Activated naive CD4-positive, alpha-beta T cell treated with anti-CD3 and anti-CD28 coated beads, Interleukin-2, amount 10 ng/mL, durations not matched to agents 7 days and 5 days (primary cell): Measurements from ENCODE around the gene SPHK1.
"Not testable (repeated sequence)": the region's sequence is repeated elsewhere in the genome, so short reads cannot be mapped to it uniquely, and the experiment has no call there.

Experiments
- CTCF ChIA-PET: fragments of 350-600 bp; sonication (Branson Sonifier 250); formaldehyde crosslinking; loops from one replicate; lab custom pipeline; 2021; ENCODE audit warnings: antibody characterized with exemption; lab: Charles Lee
- DNase-seq: peaks from one replicate; pipeline ENCODE4 v3.0.0-alpha.2; 2020
- H3K27ac Mint-ChIP-seq: one replicate; pipeline ENCODE4 v1.8.0; 2021; ENCODE audit warnings: mild to moderate bottlenecking, moderate library complexity, mixed read lengths
- H3K27me3 Mint-ChIP-seq: one replicate; pipeline ENCODE4 v1.8.0; 2021; ENCODE audit warnings: mild to moderate bottlenecking, mixed read lengths
- H3K36me3 Mint-ChIP-seq: one replicate; pipeline ENCODE4 v1.8.0; 2021; ENCODE audit warnings: mixed read lengths
- H3K4me1 Mint-ChIP-seq: one replicate; pipeline ENCODE4 v1.8.0; 2021; ENCODE audit warnings: mixed read lengths
- H3K4me3 Mint-ChIP-seq: one replicate; pipeline ENCODE4 v1.8.0; 2021; ENCODE audit warnings: mild to moderate bottlenecking, moderate library complexity, mixed read lengths
- H3K9me3 Mint-ChIP-seq: one replicate; pipeline ENCODE4 v1.8.0; 2021; ENCODE audit warnings: mixed read lengths

The SPHK1 gene, protein sequence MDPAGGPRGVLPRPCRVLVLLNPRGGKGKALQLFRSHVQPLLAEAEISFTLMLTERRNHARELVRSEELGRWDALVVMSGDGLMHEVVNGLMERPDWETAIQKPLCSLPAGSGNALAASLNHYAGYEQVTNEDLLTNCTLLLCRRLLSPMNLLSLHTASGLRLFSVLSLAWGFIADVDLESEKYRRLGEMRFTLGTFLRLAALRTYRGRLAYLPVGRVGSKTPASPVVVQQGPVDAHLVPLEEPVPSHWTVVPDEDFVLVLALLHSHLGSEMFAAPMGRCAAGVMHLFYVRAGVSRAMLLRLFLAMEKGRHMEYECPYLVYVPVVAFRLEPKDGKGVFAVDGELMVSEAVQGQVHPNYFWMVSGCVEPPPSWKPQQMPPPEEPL

DNA sequence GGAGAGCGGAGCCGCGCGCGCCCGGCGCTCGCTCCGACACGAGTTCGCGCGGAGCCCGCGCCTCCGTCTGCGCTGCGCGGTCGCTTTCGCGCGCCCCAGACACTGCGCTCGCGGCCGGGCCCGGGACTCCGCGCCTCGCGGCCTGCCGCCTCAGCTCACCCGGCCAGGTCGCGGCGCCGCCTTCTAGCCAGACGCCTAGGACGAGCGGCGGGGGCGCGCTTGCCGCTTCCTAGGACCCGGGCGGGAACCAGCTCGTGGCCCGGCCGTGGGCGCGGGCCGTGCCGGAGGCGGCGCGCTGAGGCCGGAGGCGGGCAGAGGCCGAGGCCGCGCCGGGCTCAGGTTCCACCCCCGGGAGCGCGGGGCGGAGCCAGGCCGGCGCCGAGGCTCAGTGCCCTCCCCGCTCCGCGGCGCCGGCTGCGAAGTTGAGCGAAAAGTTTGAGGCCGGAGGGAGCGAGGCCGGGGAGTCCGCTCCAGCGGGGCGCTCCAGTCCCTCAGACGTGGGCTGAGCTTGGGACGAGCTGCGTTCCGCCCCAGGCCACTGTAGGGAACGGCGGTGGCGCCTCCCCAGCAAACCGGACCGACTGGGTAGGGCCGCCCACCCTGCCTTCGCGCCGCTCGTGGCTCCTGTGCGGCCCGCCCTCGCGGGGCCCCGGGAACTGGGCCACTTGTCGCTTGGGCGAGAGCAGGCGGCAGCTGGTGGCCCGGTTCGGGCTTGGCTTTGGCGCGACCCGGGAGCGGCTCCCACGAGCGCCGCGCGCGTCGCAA is at the start of gene SPHK1:
Gene SPHK1, plus strand, starts transcription at position 388 of the 765 bp plus-strand sequence. CDS start 1,036 bp downstream, outside the sequence.
- Mint-ChIP-seq H3K27ac (peak within 1 kb of the TSS; percentile 86), H3K4me3 (peak within 1 kb of the TSS; percentile 87), H3K27me3 (peaks cover 66% of the 10 kb centered on the region), H3K36me3 (no peaks in the 10 kb centered on the region), H3K9me3 (no peaks in the 10 kb centered on the region), H3K4me1 (peaks cover 19% of the 10 kb centered on the region)
- CTCF ChIA-PET, result interaction anchor here (0.5 to 4.4 kb wide), 21 partner anchors 9 to 803 kb away, joined by 3 to 51 read pairs (median 3); partner anchors contain the start of genes EXOC7, PRPSAP1 and QRICH2
- DNase-seq, result peak; percentile 77

DNA sequence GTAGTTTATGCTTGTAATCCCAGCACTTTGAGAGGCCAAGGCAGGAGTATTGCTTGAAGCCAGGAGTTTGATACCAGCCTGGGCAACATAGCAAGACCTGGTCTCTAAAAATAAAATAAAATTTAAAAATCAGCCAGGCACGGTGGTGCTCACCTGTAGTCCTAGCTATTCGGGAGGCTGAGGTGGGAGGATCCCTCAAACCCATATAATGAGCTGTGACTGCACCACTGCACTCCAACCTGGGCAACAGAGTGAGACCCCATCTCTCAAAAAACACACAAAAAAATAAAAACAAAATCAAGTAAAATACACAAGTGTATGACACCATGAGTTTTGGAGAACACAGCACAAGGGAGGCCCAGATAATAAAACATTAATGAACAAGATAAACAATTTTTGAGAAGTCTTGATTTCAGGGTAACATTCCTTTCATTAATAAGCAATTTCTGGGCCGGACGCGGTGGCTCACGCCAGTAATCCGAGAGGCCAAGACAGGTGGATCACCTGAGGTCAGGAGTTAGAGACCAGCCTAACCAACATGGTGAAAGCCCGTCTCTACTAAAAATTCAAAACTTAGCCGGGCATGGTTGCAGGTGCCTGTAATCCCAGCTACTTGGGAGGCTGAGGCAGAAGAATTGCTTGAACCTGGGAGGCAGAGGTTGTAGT is 48.6 kb upstream of the SPHK1 start:
- Mint-ChIP-seq H3K27ac (no peak overlapping the region), H3K9me3 (no peaks in the 10 kb centered on the region), H3K36me3 (peaks cover 23% of the 10 kb centered on the region), H3K4me1 (peaks cover 4% of the 10 kb centered on the region), H3K27me3 (no peaks in the 10 kb centered on the region), H3K4me3 (no peak overlapping the region)
- DNase-seq, result no peak
- CTCF ChIA-PET, result interaction anchor here (0.6 kb wide), 1 partner anchor 310 kb away, joined by 3 read pairs; no protein-coding TSS in a partner anchor

DNA sequence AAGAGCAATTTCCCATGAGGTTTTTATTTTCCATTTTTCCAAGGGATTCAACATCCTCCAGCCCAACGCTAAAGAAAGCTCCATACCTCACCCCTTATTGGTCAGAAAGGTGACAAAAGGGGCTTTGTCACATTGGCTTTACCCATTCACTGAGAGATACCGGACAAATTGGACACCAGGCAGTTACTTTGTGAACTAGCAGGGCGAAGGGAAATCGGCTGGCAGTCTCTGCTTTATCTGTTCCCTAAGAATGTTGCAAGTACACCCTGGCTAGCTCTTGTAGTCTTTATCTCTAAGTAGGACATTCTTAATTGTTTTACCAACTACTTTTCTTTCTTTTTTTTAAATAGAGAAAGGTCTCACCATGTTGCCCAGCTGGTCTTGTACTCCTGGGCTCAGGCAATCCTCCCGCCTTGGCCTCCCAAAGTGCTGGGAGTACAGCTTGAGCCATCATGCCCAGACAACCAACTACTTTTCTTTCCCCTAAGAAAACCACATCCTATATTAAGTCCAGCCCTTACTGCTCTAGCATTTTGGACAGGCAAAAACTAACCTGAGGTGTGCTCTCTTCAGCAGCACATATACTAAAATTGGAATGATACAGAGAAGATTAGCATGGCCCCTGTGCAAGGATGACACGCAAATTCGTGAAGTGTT is 47.5 kb upstream of the SPHK1 start:
- CTCF ChIA-PET, result interaction anchor here (1.7 kb wide), 1 partner anchor 33 kb away, joined by 3 read pairs; no protein-coding TSS in a partner anchor
- peaks cover 20% of the 10 kb centered on the region for H3K36me3 Mint-ChIP-seq
- H3K4me3 Mint-ChIP-seq, result no peak overlapping the region
- no peaks in the 10 kb centered on the region for H3K9me3 Mint-ChIP-seq
- no peak overlapping the region for H3K27ac Mint-ChIP-seq
- no peak for DNase-seq
- H3K4me1 Mint-ChIP-seq, result peaks cover 4% of the 10 kb centered on the region
- no peaks in the 10 kb centered on the region for H3K27me3 Mint-ChIP-seq

DNA sequence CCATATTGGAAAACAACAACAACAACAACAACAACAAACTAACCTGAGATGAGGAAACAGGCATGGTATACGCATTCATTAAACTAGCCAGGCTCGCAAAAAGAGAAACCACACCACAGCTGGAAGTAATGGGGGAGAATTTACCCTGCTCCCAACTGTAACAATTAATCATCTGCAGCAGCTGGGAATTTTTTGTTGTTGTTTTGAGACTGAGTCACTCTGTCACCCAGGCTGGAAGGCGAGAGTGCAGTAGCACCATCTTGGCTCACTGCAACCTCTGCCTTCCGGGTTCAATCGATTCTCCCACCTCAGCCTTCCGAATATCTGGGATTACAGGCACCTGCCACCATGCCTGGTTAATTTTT is 47.0 kb upstream of the SPHK1 start:
- Mint-ChIP-seq H3K4me1 (peaks cover 4% of the 10 kb centered on the region), H3K27ac (no peak overlapping the region), H3K9me3 (no peaks in the 10 kb centered on the region), H3K36me3 (peaks cover 25% of the 10 kb centered on the region), H3K4me3 (no peak overlapping the region), H3K27me3 (no peaks in the 10 kb centered on the region)
- CTCF ChIA-PET, result interaction anchor here (1.7 kb wide), 1 partner anchor 33 kb away, joined by 3 read pairs; no protein-coding TSS in a partner anchor
- DNase-seq, result no peak

DNA sequence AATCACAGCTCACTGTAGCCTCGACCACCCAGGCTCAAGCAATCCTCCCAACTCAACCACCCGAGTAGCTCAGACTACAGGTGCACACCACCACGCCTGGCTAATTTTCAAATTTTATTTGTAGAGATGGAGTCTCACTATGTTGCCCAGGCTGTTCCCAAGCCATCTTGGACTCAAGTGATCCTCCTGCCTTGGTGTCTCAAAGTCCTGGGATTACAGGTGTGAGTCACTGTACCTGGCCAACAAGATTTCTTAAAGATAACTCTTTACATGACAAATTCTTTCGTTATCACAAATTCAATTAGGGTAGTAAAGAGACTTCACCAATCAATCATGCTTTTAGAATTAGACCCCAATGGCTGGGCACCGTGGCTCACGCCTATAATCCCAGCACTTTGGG is 43.1 kb upstream of the SPHK1 start:
- H3K27ac Mint-ChIP-seq, result no peak overlapping the region
- CTCF ChIA-PET, result no interaction called here
- no peak overlapping the region for H3K4me3 Mint-ChIP-seq
- H3K36me3 Mint-ChIP-seq, result peaks cover 27% of the 10 kb centered on the region
- peaks cover 4% of the 10 kb centered on the region for H3K4me1 Mint-ChIP-seq
- DNase-seq, result no peak
- no peaks in the 10 kb centered on the region for H3K27me3 Mint-ChIP-seq
- H3K9me3 Mint-ChIP-seq, result no peaks in the 10 kb centered on the region

DNA sequence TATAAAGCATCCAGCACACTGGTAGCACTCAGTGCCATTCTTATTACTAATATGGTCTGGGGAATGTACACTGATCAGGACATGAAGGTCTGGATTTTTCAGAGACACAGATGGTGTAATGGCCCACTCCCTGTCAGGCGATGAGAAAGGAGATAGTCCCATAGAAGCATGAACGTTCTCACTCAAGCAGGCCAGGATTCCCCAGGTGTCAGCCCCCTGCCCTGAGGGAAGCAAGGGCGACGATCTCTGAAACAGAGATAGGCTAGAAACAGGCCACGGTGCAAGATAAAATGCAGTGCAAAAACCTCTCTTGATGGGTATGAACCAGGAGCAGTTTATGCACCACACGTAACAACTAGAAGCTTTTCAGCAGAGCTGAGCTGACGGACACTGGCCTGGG is 41.3 kb upstream of the SPHK1 start:
- CTCF ChIA-PET, result no interaction called here
- DNase-seq, result no peak

DNA sequence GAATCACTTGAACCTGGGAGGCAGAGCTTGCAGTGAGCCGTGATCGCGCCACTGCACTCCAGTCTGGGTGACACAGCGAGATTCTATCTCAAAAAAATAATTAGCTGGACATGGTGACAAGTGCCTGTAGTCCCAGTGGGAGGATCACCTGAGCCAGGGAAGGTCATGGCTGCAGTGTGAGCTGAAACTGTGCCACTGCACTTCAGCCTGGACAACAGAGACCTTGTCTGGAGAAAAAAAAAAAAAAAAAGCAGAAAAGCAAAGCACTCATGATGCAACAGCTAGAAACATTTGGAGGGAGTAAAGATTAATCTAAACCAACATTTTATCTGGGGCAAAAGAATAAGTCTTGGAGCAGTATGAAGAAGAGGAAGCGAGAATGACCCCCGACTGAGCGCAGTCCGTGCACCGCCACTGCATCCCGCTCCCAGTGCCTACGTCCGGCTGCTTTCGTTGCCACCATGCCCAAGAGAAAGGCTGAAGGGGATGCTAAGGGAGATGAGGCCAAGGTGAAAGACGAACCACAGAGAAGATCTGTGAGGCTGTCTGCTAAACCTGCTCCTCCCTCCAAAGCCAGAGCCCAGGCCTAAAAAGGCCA is 38.9 kb upstream of the SPHK1 start:
- Mint-ChIP-seq H3K4me3 (no peak overlapping the region), H3K4me1 (peaks cover 2% of the 10 kb centered on the region), H3K27me3 (no peaks in the 10 kb centered on the region), H3K9me3 (no peaks in the 10 kb centered on the region), H3K27ac (no peak overlapping the region), H3K36me3 (peaks cover 34% of the 10 kb centered on the region)
- CTCF ChIA-PET, result interaction anchor here (0.7 kb wide), 1 partner anchor 18 kb away, joined by 3 read pairs; no protein-coding TSS in a partner anchor
- no peak for DNase-seq

More for the DNA sequence above, 41.3 kb upstream of the SPHK1 start:
- H3K27ac Mint-ChIP-seq, result no peak overlapping the region
- H3K4me3 Mint-ChIP-seq, result no peak overlapping the region
- no peaks in the 10 kb centered on the region for H3K27me3 Mint-ChIP-seq
- peaks cover 39% of the 10 kb centered on the region for H3K36me3 Mint-ChIP-seq
- no peaks in the 10 kb centered on the region for H3K9me3 Mint-ChIP-seq
- no peaks in the 10 kb centered on the region for H3K4me1 Mint-ChIP-seq

DNA sequence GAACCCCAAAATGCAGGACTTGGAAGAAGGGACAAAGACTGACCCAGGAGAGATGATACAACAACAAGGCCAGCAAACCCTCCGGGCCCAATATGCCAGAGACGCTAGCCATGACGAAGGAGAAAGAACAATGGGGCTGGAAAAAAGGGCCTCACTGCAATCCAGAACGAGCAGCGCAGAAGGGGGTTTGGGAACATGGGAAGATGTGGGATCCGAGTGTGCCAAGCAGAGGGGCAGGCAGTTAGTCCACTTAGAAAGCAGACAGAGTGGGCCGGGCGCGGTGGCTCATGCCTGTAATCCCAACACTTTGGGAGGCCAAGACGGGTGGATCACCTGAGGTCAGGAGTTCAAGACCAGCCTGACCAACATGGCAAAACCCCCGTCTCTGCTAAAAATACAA is 37.5 kb upstream of the SPHK1 start:
- H3K4me1 Mint-ChIP-seq, H3K9me3 Mint-ChIP-seq, CTCF ChIA-PET, DNase-seq, H3K27me3 Mint-ChIP-seq, H3K4me3 Mint-ChIP-seq, H3K27ac Mint-ChIP-seq: not testable (repeated sequence)
- H3K36me3 Mint-ChIP-seq, result peaks cover 34% of the 10 kb centered on the region

DNA sequence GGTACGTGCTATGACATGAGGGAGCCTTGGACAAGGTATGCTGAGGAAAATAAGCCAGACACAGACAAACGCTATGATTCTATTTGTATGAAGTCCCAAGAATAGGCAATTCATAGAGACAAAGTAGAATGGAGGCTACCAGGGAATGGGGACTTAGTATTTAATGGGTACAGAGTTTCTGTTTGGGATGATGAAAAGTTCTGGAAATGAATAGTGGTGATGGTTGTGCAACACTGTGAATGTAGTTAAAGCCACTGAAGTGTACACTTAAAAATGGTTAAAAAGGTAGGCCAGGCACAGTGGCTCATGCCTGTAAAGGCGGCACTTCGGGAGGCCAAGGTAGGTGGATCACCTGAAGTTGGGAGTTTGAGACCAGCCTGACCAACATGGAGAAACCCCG is 33.9 kb upstream of the SPHK1 start:
- no peak overlapping the region for H3K27ac Mint-ChIP-seq
- no peak for DNase-seq
- no peak overlapping the region for H3K4me3 Mint-ChIP-seq
- H3K9me3 Mint-ChIP-seq, result no peaks in the 10 kb centered on the region
- H3K4me1 Mint-ChIP-seq, result peaks cover 29% of the 10 kb centered on the region
- peaks cover 26% of the 10 kb centered on the region for H3K36me3 Mint-ChIP-seq
- CTCF ChIA-PET, result no interaction called here
- peaks cover 4% of the 10 kb centered on the region for H3K27me3 Mint-ChIP-seq

DNA sequence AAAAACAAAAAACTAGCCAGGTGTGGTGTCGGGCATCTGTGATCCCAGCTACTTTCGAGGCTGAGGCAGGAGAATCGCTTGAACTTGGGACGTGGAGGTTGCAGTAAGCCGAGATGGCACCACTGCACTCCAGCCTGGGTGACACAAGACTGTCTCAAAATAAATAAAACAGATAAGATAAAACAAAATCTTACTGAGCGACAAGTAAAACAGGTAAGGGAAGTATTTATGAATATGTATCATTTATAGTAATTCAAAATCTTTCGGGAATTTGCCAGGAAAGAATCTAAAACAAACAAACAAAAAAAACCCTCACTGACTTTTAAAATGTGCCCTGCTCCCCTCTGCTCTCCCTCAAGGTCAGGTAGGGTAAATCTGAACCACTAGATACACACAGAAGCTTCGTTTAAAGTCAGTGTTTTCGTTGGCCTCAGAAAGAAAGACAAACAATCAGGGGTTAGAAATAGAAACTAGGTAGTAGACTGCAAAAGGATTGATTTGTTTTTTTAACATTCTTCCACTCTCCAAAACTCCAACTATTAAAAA is 32.8 kb upstream of the SPHK1 start:
- Mint-ChIP-seq H3K36me3 (peaks cover 17% of the 10 kb centered on the region), H3K4me3 (peak overlapping the region; percentile 87)

DNA sequence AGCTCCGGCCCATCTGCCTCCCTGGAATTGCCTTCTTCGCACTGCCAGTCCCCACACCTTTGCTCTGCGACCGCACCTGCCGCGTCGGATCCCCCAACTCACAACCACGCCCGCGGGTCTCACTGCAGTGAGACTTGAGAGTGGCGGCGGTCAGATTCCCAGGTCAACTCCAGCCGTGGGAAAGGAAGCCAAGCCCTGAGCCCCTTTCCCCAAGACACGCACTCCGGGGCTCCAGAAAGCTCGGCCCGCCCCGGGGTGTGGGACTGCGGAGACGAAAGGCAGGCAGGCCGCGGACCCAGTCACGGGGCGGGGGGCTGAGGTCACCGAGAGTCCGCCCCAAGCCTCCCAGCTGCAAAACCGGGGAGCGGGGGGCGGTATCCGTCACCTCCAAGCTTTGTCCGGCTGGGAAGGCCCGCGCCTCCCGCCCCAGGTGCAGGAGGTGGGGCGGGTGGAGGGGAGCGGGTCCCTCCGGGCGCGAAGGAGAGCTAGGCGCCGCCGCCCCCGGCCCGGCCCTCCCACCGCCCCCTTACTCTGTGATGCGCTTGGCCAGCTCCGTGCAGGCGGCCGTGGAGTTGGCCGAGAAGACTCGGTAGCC is 31.3 kb upstream of the SPHK1 start:
- H3K9me3 Mint-ChIP-seq, result no peaks in the 10 kb centered on the region

More for the DNA sequence above, 32.8 kb upstream of the SPHK1 start:
- Mint-ChIP-seq H3K4me1 (peaks cover 29% of the 10 kb centered on the region), H3K27ac (no peak overlapping the region), H3K27me3 (peaks cover 9% of the 10 kb centered on the region), H3K9me3 (no peaks in the 10 kb centered on the region)
- CTCF ChIA-PET, result interaction anchor here (1.0 to 2.9 kb wide), 5 partner anchors 19 to 490 kb away, joined by 3 to 23 read pairs (median 6); partner anchors contain the start of gene SPHK1
- DNase-seq, result no peak

DNA sequence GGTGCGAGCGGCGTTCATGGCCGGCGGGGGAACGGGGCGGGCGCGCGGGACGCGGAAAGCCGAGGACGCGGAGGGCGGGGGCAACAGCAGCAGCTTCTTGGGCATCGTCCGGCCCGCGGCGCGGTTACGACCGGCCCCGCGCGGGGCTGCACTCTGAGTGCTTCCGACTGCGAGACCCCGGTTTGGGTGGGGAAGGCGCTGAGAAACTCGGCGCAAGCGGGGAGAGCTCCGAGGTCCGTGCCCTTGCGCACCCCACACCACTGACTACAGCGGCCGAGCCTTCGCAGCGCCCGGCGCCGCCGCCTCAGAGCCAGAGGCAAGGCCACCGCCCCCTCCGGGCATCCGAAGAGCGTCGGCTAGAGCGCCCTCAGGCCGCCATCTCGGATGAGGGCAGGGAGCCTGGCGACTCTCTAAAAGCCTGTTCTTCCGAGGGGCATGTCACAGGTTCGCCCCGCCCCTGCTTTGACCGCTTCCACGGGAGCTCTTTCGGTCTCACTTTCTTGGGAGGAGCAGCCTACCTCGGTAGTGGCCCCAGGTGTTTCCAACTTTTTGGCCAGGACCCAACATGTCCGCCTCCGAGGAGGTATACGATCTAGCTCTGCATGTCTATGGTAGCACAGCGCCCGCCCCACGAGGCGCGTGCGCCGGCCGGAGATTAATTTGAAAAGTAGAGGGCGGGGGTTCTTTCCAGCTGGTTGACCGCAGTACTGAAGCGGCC is 30.7 kb upstream of the SPHK1 start, which contains the start of gene PRPSAP1:
Gene PRPSAP1, minus strand, starts transcription at position 318 of the 718 bp plus-strand sequence. Its CDS starts 213 bp downstream, at position 105.
- Mint-ChIP-seq H3K4me1 (peaks cover 33% of the 10 kb centered on the region), H3K27me3 (peaks cover 23% of the 10 kb centered on the region), H3K36me3 (peaks cover 9% of the 10 kb centered on the region), H3K4me3 (peak within 1 kb of the TSS; percentile 87), H3K27ac (peak within 1 kb of the TSS; percentile 97), H3K9me3 (no peaks in the 10 kb centered on the region)
- CTCF ChIA-PET, result interaction anchor here (1.1 to 2.9 kb wide), 3 partner anchors 32 to 74 kb away, joined by 3 to 23 read pairs (median 8); partner anchors contain the start of gene SPHK1
- DNase-seq, result peak; percentile 87

More for the DNA sequence above, 31.3 kb upstream of the SPHK1 start:
- Mint-ChIP-seq H3K27ac (peak overlapping the region; percentile 97), H3K27me3 (peaks cover 20% of the 10 kb centered on the region), H3K4me1 (peaks cover 33% of the 10 kb centered on the region), H3K4me3 (peak overlapping the region; percentile 87), H3K36me3 (peaks cover 9% of the 10 kb centered on the region)
- CTCF ChIA-PET, result interaction anchor here (1.1 to 2.9 kb wide), 4 partner anchors 17 to 491 kb away, joined by 4 to 23 read pairs (median 7); partner anchors contain the start of gene SPHK1
- peak; percentile 61 for DNase-seq
